HTR-8/SVneo (cell line): ENCODE measurements around the gene CHIT1.
A peak's percentile ranks its signal among the peaks of the same experiment; 100 is the strongest.
"Not testable (repeated sequence)": the region's sequence is repeated elsewhere in the genome, so short reads cannot be mapped to it uniquely, and the experiment has no call there.

Experiments used
- DNase-seq: peaks from one replicate; pipeline ENCODE4 v3.0.0; 2011; ENCODE audit warnings: low spot score, mixed read lengths; ENCODE audit not compliant: insufficient read length
- FAIRE-seq: peaks from 2 replicates; lab custom pipeline; 2011; peaks lifted over from hg19 to GRCh38; lab: Jason Lieb, UNC

CHIT1 gene

GRCh38 chr1:203267347-203267846, 37.9 kb upstream of the CHIT1 start:
- FAIRE-seq (no peak), DNase-seq (peak; percentile 75)

- FAIRE-seq: not testable (repeated sequence)
Observed at GRCh38 chr1:203266140-203266539, 36.7 kb upstream of the CHIT1 start.

GRCh38 chr1:203265541-203265940, 36.1 kb upstream of the CHIT1 start:
- FAIRE-seq (no peak), DNase-seq (no peak)

More at GRCh38 chr1:203266140-203266539, 36.7 kb upstream of the CHIT1 start:
- DNase-seq: not testable (repeated sequence)

DNA sequence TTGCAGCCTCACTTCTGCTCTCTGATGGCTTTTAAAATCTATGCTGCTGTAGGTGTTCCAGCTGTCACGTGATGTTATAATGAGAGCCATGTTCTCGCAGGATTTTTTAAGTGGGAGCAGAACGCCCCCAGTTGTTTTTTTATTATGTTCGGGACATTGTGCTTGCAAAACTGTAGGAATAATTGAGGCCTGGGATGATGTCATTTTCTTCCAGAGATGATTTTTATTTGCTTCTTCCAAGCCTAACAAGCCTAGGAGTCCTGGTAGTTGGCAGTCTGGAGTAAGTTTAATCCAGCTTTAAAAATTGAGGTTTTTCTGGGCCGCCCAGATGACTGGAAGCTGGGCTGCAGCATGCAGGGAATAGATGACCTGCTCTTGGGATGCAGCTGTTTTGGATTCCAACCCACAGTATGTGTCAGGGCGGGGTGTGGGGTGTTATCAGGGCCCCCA, 34.6 kb upstream of the CHIT1 start:
- FAIRE-seq (no peak), DNase-seq (no peak)

DNA sequence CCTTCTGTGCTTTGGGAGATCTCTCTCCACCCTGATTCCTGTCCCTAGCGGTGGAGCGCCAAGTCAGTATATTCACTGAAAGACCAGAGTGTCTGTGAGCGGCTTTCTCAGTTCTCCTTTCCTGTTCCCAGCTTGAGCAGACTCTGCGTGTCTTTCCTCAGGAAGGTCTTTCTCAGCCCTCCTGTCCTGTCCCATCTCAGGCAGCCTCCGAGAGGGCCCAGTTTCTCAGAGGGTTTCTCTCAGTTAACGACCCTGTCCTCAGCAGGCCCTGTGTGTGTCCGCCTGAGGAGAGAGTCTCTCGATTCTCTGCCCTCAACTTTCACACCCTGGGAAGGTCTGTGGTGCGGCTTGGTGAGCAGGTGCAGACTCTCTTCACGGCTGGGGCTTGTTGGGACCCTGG, 34.0 kb upstream of the CHIT1 start:
- DNase-seq (no peak), FAIRE-seq (no peak)

GRCh38 chr1:203256636-203257035, 27.2 kb upstream of the CHIT1 start:
- FAIRE-seq, DNase-seq: not testable (repeated sequence)

DNA sequence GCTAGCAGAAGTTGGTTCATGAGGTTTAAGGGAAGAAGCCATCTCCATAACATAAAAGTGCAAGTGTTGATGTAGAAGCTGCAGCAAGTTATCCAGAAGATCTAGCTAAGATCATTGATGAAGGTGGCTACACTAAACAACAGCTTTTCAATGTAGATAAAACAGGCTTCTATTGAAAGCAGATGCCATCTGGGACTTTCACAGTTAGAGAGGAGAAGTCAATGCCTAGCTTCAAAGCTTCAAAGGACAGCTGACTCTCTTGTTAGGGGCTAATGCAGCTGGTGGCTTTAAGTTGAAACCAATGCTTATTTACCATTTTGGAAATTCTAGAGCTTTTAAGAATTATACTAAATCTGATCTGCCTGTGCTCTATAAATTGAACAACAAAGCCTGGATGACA, 25.3 kb upstream of the CHIT1 start:
- FAIRE-seq, DNase-seq: not testable (repeated sequence)

DNA sequence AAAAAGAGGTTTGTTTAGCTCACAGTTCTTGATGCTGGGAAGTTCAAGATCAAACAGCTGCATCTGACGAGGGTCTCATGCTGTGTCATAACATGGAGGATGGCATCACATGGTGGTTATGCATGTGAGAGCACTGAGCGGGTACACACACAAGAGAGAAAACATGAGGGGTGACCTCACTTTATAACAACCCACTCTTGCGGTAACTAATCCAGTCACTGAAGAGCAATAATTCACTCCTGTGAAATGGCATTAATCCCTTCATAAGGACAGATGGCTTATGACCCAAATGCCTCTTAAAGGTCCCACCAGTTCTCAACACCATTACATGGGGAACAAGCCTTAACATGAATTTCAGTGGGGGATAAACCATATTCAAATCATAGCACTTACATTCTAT, 23.2 kb upstream of the CHIT1 start:
- FAIRE-seq: no peak
- DNase-seq: no peak

DNA sequence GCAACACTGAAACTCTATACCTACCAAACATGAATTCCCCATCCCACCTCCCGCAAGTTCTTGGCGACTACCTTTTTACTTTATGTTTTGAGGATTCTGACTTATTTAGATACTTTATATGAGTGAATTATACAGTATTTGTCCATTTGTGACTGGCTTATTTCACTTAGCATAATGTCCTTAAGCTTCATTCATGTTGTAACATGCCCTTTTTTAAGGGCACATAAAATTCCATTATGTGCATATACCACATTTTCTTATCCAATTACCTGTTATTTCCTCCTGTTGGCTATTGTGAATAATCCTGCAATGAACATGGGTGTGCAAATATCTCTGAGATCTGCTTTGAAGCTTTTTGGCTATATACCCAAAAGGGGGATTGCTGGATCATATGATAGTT, 22.0 kb upstream of the CHIT1 start:
- FAIRE-seq: no peak
- no peak for DNase-seq

GRCh38 chr1:203250911-203251310, 21.4 kb upstream of the CHIT1 start:
- no peak for FAIRE-seq

GRCh38 chr1:203244776-203245175, 15.3 kb upstream of the CHIT1 start:
- FAIRE-seq (no peak), DNase-seq (no peak)

More at GRCh38 chr1:203250911-203251310, 21.4 kb upstream of the CHIT1 start:
- no peak for DNase-seq

- not testable (repeated sequence) for FAIRE-seq, DNase-seq
Observed at GRCh38 chr1:203241708-203242107, 12.2 kb upstream of the CHIT1 start.

DNA sequence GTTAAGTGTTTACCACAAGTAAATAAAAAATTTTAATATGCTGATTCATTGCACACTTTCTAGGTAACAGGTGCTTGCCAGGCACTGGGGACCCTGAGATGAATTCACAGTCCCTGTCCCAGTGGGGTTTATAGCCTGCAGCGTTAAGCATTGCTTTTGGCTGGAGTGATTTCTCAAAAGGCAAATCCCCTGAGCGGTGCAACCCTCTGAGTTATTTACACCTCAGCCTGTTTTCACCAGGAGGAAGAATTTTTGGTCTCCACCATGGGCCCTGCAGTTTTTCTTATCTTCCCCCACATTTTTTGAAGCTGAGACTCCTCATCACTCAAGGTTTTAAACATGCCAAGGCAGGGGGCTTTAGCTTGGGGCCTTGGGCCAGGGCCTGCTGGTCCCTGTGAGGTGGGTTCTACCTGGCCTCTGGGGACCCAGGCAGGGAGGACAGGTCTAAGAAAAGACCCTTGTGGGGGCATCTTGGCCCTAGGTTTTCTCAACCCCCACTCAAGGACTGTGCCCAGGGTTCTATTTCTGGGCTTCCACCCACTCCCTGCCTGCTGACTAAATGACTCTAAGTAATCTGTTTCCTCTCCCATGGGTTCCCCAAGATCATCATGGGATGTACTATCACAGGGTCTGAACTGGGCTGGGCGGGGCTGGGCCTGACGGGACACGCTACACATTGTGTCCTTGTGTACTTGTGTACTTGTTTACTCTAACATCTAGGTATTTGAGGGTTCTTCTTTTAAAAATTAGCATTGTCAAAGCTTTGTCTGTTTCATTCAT, 10.2 kb upstream of the CHIT1 start:
- DNase-seq (no peak), FAIRE-seq (no peak)

DNA sequence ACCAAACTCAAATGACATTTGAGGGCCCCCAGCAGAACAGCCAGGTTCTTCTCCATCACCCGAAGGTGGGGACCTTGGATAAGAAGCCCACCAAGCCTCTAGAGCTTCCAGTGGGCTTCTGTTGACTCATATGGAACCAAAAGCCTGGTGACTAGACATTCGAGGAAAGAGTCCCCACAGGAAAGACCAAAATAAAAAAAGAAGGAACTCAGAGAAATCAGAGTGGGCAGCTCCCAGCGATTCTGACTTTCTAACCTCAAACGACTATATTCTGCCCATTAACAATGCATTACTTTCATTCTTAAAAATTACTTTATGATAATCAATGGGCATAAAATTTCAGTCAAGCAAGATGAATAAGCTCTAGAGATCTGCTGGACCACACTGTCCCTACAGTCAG, 9.6 kb upstream of the CHIT1 start:
- FAIRE-seq (no peak), DNase-seq (no peak)

DNA sequence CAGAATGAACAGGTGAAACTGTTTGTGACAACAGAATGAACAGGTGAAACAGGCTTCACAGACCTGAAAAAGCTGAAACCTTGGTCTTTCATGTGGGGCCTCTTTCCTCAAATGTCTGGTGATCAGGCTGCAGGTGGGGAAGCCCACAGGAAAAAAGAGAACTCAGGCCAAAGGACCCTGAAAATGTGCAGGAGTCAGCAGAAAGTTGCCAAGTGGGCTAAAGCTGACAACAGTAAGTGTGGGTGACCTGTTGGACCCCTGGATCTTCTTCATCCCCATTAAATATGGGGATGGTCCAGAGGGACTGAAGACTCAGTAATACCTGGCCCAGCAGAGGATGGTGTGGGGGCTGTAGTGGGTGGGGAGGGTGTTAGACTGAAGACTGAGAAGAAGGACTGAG, 9.1 kb upstream of the CHIT1 start:
- FAIRE-seq (no peak), DNase-seq (no peak)

- FAIRE-seq, DNase-seq: not testable (repeated sequence)
Observed at GRCh38 chr1:203234901-203235300, 5.4 kb upstream of the CHIT1 start.

DNA sequence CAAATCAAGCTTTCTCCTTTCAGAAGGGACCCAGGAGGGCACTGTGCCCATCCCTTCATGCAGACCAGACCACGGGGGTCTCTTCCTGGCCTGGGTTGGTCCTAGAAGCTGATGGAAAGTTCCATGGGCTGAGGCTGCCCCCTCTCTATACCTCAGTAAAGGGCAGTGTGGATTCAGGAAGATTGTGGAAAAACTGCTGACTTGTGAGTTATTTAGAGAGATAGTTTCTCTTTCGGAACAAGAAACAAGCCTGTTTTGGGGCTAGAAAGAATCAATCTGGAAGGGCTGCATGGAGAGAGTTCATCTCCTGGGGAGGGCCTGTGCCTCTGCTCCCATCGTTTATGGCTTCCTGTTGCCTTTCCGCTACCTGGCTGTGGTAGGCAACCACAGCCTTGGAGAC, 803 bp downstream of the CHIT1 start:
- FAIRE-seq: no peak
- DNase-seq: no peak

- FAIRE-seq (no peak), DNase-seq (no peak)
Observed at GRCh38 chr1:203227371-203228083, 1.9 kb downstream of the CHIT1 start.

DNA sequence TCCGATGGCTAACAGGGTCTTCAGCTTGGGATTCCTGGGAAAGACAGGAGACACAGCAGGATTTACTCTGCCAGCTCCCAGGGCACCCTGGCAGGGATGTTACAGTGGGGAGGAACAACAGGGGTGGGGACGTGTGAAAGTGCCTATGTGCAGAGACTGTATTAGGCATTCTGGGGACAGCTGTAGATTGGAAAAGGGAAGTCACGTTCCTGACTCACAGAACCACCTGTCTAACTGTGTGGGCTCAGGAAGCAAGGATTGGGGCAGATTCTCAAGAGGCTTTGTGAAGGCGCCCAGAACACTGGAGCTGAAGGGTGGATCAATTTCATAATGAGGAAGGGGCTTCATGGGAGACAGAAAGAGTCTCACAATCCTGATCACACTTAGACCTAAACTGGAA, 4.4 kb downstream of the CHIT1 start:
- FAIRE-seq (no peak), DNase-seq (no peak)

DNA sequence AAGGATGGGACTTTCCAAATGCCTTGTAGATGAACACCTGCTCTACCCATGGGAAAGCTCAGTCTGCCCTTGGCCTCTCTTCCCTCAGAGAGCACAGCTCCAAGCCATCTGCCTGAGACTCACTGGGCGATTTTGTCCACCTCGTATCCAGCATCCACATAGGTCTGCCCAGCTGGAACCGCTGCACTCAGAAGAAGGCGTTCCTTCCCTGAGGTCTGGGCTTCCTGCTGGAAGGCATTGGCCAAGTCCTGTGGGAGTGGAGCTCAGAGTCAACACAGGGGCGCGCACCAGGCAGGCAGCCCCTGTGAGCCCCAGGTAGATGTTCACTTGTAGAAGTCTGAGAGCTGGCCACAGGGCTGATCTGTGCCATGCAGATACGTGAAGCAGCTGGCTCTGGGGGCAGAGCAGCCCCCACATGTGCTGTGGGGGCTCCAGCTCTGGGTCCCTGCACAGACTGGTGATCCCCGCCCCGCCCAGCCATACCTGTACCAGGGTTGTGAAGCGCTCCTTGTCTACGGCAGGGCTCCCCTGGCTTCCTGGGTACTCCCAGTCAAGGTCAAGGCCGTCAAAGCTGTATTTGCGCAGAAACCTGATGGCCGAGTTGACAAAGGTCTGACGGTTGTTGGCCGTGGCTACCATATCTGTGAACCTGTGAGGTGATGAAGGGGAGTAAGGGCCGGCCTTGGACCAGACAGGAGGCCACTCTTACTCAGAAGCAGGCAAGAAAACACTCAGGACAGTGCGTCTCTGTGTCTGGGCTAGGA, 6.3 kb downstream of the CHIT1 start:
- no peak for FAIRE-seq

More for the DNA sequence above, 6.3 kb downstream of the CHIT1 start:
- no peak for DNase-seq
